Thoracic aorta (tissue), 2 donors: Measurements from ENCODE around the gene SH3BP1. TPM values are rescaled to one million over a fixed set of nuclear protein-coding genes. Genes with fewer than 3 reads are reported as not detected.

Source experiments
- ATAC-seq: fragments of 150-250 bp; one replicate; pipeline ENCODE4 v1.8.0; 2017; ENCODE audit warnings: low read depth; ENCODE audit not compliant: insufficient number of reproducible peaks, low FRiP score
- DNase-seq: peaks from one replicate; pipeline ENCODE4 v3.0.0-alpha.2; 2020; ENCODE audit warnings: low spot score
- H3K27ac ChIP-seq, 2 donors: fragments of 200-600 bp; sonication (generic); 1 replicate in 1 of 2; 2 replicates in 1 of 2; pipeline ENCODE4 v1.5.1; 2016; ENCODE audit warnings: mild to moderate bottlenecking in 2 of 2, moderate library complexity in 2 of 2
- H3K27me3 ChIP-seq: fragments of 200-600 bp; sonication (generic); replicated peaks from 2 replicates; pipeline ENCODE4 v1.6.0; 2016; ENCODE audit warnings: mild to moderate bottlenecking; ENCODE audit not compliant: insufficient read depth
- H3K36me3 ChIP-seq: fragments of 200-600 bp; sonication (generic); one replicate; pipeline ENCODE4 v1.5.1; 2016
- H3K4me1 ChIP-seq, 2 donors: fragments of 200-600 bp; sonication (generic); 1 replicate in 1 of 2; 2 replicates in 1 of 2; pipeline versions ENCODE4 v1.5.1 to v1.6.0; 2016; ENCODE audit warnings: low read depth in 2 of 2, mild to moderate bottlenecking in 1 of 2; ENCODE audit not compliant: control insufficient read depth in 1 of 2
- H3K4me3 ChIP-seq: fragments of 200-600 bp; sonication (generic); 2 replicates; pipeline ENCODE4 v1.5.1; 2016; ENCODE audit warnings: mild to moderate bottlenecking
- H3K9me3 ChIP-seq: fragments of 200-600 bp; sonication (generic); 2 replicates; pipeline ENCODE4 v1.5.1; 2016
- CTCF ChIP-seq: fragments of 200-600 bp; sonication (generic); IDR thresholded peaks from one replicate; pipeline ENCODE4 v1.5.1; 2019; ENCODE audit warnings: antibody characterized with exemption
- total RNA-seq, 2 donors: library from RNA; depleted of rRNA; stranded (reverse); fragments of >200 nt; gene quantifications; one replicate each; pipeline versions ENCODE4 v1.1.0 to v1.2.3, GENCODE V29; 2016

SH3BP1 gene
- total RNA-seq, 2 donors from 2014 or later, result 5.6 to 14.2 TPM

- DNase-seq (peak; percentile 96), ATAC-seq (peak; percentile 94)
- H3K27ac ChIP-seq, result peak within 1 kb of the TSS; percentile 44 to 62
- H3K36me3 ChIP-seq, result peaks cover under 1% of the 10 kb centered on the region
- no peaks in the 10 kb centered on the region for H3K27me3 ChIP-seq
- H3K4me3 ChIP-seq, result peak within 1 kb of the TSS; percentile 65
- H3K9me3 ChIP-seq, result no peaks in the 10 kb centered on the region
- H3K4me1 ChIP-seq, result peaks cover 10 to 12% of the 10 kb centered on the region in 2 donors
- TF ChIP-seq CTCF, result peak; percentile 53
These were observed 57.4 kb downstream of the SH3BP1 start, which contains the start of gene TRIOBP for GRCh38 chr22:37696657-37697537. Gene TRIOBP, plus strand, starts transcription at chr22:37697048. Its CDS starts 4,318 bp downstream, at chr22:37701366.

- Histone ChIP-seq H3K9me3 (no peaks in the 10 kb centered on the region), H3K4me1 (peaks cover 10 to 12% of the 10 kb centered on the region in 2 donors), H3K27me3 (no peaks in the 10 kb centered on the region), H3K27ac (peak overlapping the region; percentile 44 to 62), H3K4me3 (no peak overlapping the region), H3K36me3 (no peaks in the 10 kb centered on the region)
- TF ChIP-seq CTCF, result no peak
- no peak for ATAC-seq
- DNase-seq, result no peak
These were observed 58.0 kb downstream of the SH3BP1 start for GRCh38 chr22:37697538-37697835.

DNA sequence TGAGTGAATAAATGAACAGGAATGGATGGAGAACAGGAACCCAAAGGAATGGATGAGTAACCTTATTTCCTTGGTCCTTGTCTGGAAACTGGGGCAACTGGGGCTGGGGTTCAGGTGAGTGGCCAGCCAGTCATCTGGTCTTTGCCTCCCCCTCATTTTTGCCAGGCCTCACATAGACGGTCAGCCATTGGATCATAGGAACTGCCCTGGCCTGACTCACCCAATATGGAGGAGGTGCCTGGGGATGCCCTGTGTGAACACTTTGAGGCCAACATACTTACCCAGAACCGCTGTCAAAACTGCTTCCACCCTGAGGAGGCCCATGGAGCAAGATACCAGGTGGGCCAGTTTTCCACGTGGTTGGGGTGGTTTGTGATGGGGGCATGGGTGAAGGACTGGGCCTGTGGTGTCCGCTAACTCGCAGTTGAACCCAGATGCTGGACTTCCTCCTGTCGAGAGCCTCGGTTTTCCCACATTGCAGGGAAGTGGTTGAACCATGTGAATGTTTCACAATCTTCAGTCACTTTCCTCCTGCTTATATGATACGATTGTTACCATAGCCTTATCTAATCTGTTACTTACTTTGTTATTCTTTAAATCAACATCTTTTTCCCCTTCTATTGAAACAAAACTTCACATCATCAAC lies 61.8 kb downstream of the SH3BP1 start:
- Histone ChIP-seq H3K4me1 (peaks cover 4% of the 10 kb centered on the region in 2 donors), H3K27me3 (no peaks in the 10 kb centered on the region), H3K9me3 (no peaks in the 10 kb centered on the region), H3K27ac (no peak overlapping the region), H3K4me3 (no peak overlapping the region), H3K36me3 (no peaks in the 10 kb centered on the region)
- ATAC-seq (no peak), DNase-seq (no peak)
- no peak for TF ChIP-seq CTCF

GRCh38 chr22:37703906-37704305 lies 64.4 kb downstream of the SH3BP1 start:
- H3K4me1 ChIP-seq, result no peaks in the 10 kb centered on the region
- no peak for TF ChIP-seq CTCF
- no peak overlapping the region for H3K27ac ChIP-seq
- H3K27me3 ChIP-seq, result no peaks in the 10 kb centered on the region
- no peaks in the 10 kb centered on the region for H3K9me3 ChIP-seq
- ATAC-seq (no peak), DNase-seq (no peak)
- H3K36me3 ChIP-seq, result no peaks in the 10 kb centered on the region
- no peak overlapping the region for H3K4me3 ChIP-seq

DNA sequence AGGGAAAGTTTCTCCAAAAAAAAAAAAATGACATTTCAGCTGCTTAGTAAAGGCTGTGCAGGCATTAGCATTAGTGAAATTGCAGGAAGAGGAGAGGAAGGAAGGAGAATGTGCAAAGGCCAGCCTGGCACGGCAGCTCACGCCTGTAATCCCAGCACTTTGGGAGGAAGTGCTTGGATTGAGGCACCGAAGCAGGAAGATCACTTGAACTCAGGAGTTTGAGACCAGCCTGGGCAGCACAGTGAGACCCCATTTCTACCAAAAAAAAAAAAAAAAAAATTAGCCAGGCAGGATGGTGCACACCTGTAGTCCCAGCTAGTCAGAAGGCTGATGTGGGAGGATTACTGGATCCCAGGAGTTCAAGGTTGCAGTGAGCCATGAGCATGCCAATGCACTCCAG lies 65.2 kb downstream of the SH3BP1 start:
- H3K4me1 ChIP-seq, result no peaks in the 10 kb centered on the region
- H3K27me3 ChIP-seq, result no peaks in the 10 kb centered on the region
- no peak for DNase-seq
- H3K27ac ChIP-seq, result no peak overlapping the region
- ATAC-seq, result no peak
- no peaks in the 10 kb centered on the region for H3K36me3 ChIP-seq
- no peak overlapping the region for H3K4me3 ChIP-seq
- TF ChIP-seq CTCF, result no peak
- no peaks in the 10 kb centered on the region for H3K9me3 ChIP-seq
